ENCODE results near the gene SRRM2.

Gene SRRM2

DNA sequence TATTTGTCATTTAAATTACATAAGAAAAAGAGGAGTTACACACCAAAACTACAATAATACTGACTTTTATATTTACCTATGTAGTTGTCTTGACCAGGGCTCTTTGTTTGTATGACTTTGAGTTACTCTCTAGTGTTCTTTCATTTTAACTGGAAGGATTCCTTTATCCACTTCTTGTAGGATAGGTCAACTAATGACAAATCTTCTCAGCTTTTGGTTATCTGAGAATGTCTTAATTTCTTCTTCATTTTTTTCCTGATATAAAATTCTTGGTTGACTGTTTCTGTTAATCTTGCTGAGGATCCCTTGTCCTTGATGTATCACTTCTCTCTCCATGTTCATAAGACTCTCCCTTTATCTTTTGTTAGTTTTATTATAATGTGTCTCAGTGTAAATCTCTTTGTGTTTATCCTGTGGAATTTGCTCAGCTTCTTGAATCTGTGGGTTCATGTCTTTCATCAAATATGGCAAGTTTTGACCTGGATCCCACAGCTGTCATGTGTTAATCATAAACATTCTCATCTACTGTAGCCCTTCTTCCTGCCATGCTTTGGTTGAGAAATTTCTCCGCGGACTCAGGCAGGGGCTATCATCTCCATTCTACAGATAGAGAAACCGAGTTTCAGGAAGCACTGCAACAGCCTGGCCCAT, 51.2 kb downstream of the SRRM2 start:
- no peak for DNase-seq

DNA sequence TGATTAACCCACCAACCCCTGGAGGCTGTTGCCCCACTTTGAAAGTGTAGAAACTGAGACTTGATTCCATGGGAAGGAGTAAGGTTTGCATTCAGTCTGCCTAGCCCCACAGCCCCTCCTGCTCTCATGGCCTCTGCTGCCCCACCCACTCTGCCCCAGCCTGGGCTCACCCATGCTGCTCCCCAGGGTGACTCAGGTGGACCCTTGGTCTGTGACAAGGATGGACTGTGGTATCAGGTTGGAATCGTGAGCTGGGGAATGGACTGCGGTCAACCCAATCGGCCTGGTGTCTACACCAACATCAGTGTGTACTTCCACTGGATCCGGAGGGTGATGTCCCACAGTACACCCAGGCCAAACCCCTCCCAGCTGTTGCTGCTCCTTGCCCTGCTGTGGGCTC, 52.3 kb downstream of the SRRM2 start:
- DNase-seq: no peak

DNA sequence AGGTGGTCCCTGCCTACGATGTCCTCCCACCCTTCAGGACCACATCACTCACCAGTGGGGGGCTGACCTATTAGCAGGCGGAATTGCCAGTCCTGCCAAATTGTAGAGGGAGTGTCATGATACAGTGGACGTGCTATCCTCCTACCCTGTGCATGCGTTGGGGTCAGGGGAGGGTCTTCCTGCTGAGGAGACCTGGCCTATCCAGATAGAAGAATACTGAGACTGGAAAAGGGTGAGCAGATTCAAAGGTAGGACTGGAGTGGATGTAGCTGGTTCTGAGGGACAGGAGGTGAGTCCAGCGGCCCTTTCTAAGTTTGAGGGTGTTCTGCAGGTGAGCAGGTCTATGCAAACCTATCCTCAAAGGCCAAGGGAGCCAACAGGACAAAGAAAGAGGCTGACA, 53.8 kb downstream of the SRRM2 start:
- DNase-seq: no peak

DNA sequence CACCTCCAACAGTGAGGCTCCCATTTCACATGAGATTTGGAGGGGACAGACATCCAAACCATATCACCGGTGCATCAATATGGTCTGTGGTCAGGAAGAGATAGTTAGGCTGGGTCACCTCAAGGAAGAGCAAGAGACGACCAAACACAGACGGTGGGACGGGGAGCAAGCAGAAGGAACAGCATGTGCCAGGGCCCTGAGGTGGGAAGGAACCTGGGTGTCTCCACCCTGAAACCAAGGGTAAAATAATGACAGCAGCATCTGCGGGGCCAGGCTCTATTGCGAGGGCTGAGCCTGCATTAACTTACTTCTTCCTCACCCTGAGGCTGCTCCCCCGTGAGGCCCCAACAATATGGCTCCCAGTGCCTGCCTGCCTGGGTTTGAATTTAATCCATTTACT, 55.7 kb downstream of the SRRM2 start:
- no peak for DNase-seq

DNA sequence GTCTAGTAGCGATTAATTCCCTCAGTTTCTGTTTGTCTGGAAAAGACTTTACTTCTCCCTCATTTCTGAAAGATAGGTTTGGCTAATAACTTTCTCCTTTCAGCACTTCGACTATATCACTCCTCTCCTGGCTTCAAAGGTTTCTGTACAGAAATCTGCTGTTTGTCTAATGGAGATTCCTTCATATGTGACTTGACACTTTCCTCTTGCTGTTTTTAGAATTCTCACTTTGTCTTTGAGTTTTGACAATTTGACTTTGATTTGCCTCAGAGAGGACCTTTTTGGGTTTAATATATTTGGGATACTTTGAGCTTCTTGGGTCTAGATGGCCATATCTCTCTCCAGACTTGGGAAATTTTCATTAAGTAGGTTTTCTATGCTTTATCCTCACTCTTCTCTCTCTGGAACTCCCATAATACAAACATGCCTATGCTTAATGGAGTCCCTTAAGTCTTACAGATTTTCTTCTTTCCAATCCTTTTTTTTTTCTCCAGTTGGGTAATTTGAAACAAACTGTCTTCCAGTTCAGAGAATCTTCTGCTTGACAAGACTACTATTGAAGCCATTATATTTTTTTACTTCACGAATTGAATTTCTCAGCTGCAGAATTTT, 56.8 kb downstream of the SRRM2 start:
- DNase-seq: no peak

DNA sequence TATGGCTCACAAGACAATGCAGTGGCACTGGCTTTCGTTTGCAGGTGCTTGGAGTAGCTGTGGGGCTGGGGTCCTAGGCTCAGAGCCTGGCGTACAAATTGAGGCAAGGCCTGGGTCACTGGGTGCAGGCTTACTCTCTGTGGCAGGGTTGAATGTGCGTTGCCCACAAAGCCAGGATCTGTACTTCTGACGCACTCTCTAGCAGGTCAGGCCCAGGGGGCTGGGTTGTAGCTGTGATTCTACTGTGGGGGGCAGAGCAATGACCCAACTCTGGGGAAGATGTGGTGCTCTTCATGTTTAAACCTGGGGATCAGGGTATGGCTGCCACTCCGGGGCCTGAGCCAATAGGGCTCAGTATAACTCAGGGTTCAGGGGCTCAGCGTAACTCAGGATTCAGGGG, 58.2 kb downstream of the SRRM2 start:
- DNase-seq: no peak

DNA sequence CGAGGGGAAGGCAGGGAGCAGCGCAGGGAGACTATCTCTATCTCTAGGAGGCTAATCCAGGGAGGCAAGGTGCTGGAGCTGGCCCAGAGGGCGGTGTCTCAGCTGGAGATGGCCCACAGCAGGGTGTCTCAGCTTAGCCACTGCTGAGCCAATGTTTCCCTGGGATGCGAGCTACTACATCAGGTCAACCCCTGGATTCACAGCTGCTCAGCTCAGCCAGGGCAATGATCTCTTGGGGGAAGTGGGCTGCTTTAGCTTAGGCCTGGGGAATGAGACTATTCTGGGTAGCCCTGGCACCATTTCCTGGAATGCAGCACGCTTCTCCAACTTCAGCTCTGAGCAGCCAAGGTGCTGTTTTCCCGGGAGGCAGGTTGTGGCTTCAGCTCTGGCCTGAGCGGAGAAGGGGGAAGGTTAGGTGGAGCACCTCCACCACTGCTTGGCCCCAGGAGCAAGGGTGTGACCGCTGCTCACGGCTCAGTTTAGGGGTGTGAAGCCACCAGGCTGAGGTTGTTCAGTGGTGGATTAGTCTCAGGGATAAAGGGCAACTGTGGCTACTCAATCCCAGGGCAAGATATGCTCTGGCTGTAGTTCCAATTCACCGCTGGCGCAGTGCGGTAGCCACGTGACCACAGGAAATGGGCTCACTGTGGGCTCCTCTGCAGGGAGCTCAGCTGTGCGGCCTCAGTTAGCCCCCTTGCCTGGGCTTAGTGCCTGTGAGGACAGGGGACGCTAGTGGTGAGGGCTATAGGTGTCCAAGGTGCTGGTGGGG, 59.4 kb downstream of the SRRM2 start:
- no peak for DNase-seq

DNA sequence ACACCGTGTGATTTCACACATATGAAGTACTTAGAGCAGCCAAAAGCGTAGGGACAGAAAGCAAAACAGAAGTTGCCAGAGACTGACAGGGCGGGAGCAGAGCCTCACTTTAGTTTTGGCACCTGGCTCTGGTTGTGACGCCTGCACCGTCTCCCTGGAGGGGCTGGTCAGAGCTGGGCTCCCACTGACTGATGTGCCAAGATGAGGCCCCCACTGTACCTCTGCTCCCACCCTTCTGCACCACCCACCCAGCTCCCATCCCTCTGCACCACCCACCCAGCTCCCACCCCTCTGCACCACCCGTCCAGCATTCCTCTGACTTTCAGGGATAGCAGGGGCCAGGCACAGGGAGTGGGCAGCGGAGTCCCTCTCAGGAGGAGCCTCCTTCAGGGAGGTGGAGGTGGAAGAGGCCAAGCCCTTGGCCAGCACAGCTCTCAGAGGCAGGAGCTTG, 61.4 kb downstream of the SRRM2 start:
- DNase-seq: no peak

DNA sequence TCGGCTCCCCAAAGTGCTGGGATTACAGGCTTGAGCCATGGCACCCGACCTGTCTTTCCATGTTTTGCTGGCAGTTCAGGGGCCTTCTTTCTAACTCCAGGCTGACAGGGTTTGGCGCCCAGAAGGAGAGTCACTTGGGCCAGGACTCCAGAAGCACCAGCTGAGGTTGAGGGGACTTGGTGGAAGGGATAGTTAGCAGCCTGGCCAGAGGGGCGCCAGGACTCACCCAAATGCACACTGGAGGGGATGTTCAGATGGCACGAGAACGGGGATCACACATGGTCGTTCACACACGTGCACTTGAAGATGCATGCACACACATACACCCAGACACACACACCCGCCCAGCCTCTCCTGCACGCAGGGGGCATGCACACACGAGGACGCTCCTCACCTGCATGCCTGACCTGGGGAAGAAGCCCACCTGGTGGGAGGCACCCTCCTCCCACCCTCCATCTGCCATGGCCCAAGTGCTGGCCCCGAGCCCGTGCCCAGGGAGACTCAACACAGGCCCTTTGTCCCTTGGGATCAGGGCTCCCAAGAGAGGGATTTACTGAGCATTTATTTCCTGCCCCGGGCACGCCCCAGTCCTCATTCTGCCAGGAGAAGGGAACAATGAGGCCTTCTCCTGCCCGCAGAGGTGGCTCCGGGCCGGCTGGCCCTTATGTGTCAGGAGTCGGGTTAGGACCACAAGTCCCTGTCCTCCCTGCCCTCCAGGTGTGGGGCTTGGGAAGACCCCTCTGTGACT, 62.3 kb downstream of the SRRM2 start:
- DNase-seq: no peak

DNA sequence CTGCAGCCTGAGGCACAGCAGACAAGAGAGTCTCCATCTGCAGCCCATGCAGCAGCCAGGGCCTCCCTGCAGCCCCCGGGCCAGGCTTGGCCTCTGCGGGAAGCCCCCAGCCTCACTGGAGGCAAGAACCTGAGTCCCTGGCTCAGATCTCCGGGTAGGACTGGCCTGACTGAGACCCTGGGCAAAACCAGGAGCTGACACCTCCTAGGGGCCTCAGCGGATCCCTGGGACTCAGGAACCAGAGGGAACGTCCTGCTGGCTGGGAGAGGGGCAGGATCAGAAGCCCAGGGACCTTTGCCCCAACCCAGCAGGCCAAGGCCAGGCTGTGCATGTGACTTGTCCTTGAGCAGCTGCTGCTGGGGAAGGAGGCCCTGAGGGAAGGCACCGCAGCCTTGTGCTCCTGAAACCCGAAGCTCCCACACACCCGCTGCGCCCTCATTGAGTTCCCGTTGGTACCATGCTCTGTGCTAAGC, 62.9 kb downstream of the SRRM2 start:
- no peak for DNase-seq

DNA sequence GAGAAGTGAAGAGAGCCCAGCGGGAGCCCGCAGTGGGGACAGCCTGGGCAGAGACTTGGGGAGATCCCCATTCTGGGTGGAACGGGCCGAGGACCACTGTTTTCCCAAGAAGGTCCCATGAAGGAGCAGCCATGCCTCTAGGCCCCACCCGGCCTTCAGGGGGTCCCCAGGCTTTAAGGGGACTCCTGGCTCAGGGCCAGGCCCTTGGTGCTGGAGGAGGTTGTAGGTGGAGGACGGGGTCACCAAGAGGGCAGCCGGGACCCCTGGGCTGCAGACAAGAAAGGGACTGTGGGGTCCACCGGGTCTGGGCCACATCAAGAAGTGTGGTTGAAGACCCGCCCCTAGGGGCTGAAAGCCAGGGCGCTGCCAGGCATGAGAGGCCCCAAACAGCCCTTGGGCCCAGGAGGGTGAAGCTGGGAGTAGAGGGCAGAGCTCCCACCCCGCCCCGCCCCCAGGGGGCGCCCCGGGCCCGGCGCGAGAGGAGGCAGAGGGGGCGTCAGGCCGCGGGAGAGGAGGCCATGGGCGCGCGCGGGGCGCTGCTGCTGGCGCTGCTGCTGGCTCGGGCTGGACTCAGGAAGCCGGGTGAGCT, 64.4 kb downstream of the SRRM2 start, which contains the start of gene PRSS21:
Gene PRSS21 (plus strand): TSS at position 487 of the 589 bp plus-strand sequence. CDS start 32 bp downstream, at position 519.
- peak; percentile 22 for DNase-seq

DNA sequence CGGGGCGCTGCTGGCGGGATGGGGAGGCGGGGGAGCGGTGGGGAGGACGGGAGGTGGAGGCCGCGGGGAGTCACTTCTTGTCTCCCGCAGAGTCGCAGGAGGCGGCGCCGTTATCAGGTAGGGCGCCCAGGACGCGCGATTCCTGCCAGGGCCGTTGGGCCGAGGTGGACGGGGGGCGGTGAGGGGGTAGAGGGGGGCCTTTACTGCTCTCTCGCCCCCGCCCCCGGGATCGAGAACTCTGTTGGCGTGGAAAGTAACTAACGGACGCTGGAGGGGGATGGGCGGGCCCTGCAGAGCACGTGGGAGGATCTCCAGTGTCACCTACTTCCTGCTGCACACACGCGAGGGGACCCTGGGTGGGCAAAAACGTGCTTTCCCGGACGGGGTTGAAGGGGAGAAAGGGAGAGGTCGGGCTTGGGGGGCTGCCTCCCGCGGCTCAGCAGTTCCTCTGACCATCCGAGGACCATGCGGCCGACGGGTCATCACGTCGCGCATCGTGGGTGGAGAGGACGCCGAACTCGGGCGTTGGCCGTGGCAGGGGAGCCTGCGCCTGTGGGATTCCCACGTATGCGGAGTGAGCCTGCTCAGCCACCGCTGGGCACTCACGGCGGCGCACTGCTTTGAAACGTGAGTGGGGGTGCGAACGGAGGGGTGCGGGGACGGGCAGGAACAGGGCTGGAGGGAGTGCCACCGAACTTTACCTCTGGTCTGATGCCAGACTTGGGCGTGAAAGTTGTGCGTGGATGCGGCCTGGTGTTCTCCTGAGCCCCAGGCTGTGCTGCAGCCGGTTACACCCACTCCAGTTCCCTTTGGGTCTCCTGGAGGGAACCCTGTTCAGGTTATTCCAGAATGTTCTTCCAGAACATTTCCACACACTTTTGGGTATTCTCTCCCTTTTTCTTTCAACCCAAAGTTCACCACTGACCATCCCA, 65.2 kb downstream of the SRRM2 start:
- no peak for DNase-seq

DNA sequence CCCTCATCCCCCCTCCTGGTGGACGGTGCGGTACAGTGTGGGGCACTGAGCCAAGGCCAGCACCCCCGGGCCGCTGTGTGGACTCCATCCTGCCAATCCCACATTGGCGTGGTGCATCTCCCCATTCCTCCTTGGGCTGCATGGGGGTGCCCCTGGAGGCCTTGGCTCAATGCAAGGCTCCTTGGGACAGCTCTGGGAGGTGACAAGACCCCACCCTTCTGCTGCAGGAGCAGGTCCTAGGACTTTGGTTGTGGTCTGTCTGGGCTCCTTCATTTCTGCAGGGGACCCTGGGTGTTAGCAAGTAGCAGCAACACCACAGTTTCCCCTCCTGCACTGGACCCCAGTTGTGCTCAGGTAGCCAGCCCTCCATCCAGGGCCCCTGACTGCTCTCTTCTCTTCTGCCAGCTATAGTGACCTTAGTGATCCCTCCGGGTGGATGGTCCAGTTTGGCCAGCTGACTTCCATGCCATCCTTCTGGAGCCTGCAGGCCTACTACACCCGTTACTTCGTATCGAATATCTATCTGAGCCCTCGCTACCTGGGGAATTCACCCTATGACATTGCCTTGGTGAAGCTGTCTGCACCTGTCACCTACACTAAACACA, 65.9 kb downstream of the SRRM2 start:
- no peak for DNase-seq

DNA sequence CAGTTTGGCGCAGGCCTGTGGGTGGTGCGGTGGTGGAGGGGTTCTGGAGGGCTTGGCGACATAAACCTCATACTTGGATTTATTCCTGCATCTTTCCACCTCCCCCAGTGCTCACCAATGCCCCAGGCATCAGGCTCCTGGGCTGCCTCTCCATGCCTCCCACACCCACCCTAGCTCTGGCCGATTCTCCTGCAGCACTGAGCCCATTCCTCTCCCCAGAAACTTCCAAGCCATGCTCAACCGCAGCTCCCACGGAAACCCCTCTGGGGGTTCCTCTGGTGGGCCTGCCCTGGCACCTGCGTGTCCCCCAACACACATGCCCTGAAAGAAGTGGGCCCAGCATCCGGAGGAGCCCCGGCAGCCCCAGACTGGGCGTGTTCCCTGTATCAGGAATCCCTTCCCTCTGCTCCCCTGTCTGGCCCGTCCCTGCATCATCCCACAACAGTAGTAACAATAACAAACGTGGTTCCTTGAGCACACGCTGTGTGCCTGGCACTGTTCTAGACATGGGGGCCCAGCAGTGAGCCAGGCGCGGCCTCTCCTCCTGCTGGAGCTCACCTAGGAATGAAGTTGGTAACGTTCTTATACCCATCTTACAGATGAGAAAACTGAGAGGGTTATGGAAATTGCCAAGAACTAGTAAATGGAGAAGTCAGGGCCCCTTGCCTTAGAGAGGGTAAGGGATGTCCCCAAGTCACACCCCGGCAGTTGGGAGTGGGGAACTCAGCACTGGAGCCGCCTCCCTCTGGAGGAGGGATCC, 66.9 kb downstream of the SRRM2 start:
- no peak for DNase-seq

DNA sequence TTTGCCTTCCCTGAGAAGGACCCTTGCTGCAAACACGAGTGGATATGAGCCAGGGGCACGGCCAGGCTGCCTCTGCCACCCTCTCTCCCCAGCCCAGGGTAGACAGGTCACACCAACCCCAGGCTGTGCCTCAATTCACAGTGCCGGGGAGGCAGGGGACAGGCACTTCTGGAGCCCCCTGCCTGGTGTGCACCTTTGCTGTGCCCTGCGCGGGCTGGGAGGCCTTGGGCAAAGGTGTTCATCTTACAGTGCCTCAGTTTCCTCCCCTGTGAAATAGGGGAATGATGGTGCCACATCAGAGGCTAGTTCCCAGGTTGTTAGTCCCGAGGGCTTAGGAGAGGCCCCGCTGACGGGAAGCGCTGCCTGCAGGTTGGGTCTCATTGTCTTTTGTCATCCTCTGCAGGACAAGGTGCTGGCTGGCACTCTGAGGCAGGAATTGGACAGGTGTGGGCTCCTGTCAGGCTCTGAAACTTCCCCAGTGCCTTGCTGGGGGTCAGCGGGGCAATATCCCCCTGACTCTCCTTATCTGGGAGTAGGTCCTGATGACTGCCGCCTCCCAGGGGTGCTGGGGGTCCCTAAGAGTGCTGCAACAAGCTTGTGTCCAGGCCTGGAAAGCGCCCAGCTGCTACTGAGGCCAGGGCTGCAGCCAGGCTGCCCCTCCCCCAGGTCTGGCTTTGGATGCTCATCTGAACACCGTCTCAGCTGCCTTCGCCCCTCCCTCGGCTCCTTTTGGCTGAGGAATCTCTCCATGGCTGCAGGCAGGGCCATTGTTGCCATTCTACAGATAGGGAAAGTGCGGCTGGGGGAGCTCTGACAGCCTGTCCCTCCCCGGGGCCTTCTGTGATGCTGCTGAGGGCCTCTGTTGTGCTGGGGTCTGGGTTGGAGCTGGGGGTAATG, 67.7 kb downstream of the SRRM2 start:
- DNase-seq: no peak

Measured in stimulated activated CD4-positive, alpha-beta T cell treated with anti-CD3 and anti-CD28 coated beads, Interleukin-4, amount 100 ng/mL, for 24 hours (primary cell).